GM23338 (cell line): ENCODE data around the gene CER1.

ENCODE experiments used
- CREB1 ChIP-seq: fragments of 250-450 bp; sonication (Bioruptor Pico); IDR thresholded peaks from 2 replicates; pipeline ENCODE4 v1.5.0; 2020; ENCODE audit warnings: low read depth, mild to moderate bottlenecking, moderate library complexity
- CTCF ChIP-seq, 2 experiments: fragments of 200-600 bp in 1 of 2; sonication (generic) in 1 of 2; conservative IDR thresholded peaks; 2 replicates each; pipeline versions ENCODE4 v1.5.1 to v1.6.1; 2016 to 2017; ENCODE audit warnings: antibody characterized with exemption in 2 of 2, low read depth in 2 of 2, mild to moderate bottlenecking in 2 of 2, moderate library complexity in 1 of 2
- EZH2phosphoT487 ChIP-seq: fragments of 200-600 bp; sonication (generic); IDR thresholded peaks from one replicate; pipeline ENCODE4 v1.8.1; 2018; ENCODE audit warnings: antibody characterized with exemption; ENCODE audit not compliant: unreplicated experiment
- NANOG ChIP-seq: IDR thresholded peaks from 2 replicates; pipeline ENCODE4 v1.6.1; 2016; ENCODE audit warnings: antibody characterized with exemption, borderline replicate concordance
- POLR2AphosphoS5 ChIP-seq: IDR thresholded peaks from 2 replicates; pipeline ENCODE4 v1.6.1; 2016; ENCODE audit warnings: antibody characterized with exemption, low read depth
- TF ChIP-seq, protein P1 (sequence below): IDR thresholded peaks from one replicate; pipeline ENCODE4 v1.6.1; 2018; ENCODE audit warnings: antibody characterized with exemption; ENCODE audit not compliant: unreplicated experiment

- TF ChIP-seq POLR2AphosphoS5 (no peak), CTCF (conservative IDR thresholded peaks at IDR 0.05; ENCODE audit: low read depth in 2 of 2) (no peak), CREB1 (no peak), EZH2phosphoT487 (no peak), NANOG (no peak)
- TF ChIP-seq, protein P1, sequence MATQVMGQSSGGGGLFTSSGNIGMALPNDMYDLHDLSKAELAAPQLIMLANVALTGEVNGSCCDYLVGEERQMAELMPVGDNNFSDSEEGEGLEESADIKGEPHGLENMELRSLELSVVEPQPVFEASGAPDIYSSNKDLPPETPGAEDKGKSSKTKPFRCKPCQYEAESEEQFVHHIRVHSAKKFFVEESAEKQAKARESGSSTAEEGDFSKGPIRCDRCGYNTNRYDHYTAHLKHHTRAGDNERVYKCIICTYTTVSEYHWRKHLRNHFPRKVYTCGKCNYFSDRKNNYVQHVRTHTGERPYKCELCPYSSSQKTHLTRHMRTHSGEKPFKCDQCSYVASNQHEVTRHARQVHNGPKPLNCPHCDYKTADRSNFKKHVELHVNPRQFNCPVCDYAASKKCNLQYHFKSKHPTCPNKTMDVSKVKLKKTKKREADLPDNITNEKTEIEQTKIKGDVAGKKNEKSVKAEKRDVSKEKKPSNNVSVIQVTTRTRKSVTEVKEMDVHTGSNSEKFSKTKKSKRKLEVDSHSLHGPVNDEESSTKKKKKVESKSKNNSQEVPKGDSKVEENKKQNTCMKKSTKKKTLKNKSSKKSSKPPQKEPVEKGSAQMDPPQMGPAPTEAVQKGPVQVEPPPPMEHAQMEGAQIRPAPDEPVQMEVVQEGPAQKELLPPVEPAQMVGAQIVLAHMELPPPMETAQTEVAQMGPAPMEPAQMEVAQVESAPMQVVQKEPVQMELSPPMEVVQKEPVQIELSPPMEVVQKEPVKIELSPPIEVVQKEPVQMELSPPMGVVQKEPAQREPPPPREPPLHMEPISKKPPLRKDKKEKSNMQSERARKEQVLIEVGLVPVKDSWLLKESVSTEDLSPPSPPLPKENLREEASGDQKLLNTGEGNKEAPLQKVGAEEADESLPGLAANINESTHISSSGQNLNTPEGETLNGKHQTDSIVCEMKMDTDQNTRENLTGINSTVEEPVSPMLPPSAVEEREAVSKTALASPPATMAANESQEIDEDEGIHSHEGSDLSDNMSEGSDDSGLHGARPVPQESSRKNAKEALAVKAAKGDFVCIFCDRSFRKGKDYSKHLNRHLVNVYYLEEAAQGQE: no peak
These were observed 15.9 kb downstream of the CER1 start for GRCh38 chr9:14706530-14707140.
